ENCODE measurements around the gene RPL6. TPM values are rescaled to one million over a fixed set of nuclear protein-coding genes. Genes with fewer than 3 reads are reported as not detected.
"Not testable (repeated sequence)": the region's sequence is repeated elsewhere in the genome, so short reads cannot be mapped to it uniquely, and the experiment has no call there.

Gene RPL6
- total RNA-seq, 1 experiment from 2014 or later = 2,095 TPM

GRCh38 chr12:112420740-112421139 lies 11.3 kb upstream of the RPL6 start:
- Mint-ChIP-seq H3K4me3 (ENCODE audit: unreplicated experiment) (peak overlapping the region; percentile 90), H3K4me1 (ENCODE audit: insufficient read depth, unreplicated experiment) (peaks cover 34% of the 10 kb centered on the region), H3K36me3 (ENCODE audit: insufficient read depth, unreplicated experiment) (peaks cover 23% of the 10 kb centered on the region), H3K27ac (ENCODE audit: low read depth, unreplicated experiment) (peak overlapping the region; percentile 94), H3K9me3 (ENCODE audit: unreplicated experiment) (no peaks in the 10 kb centered on the region), H3K27me3 (ENCODE audit: insufficient read depth, unreplicated experiment) (no peaks in the 10 kb centered on the region)
- BruUV-seq (replicated peaks) = no TSS peak
- DNase-seq (ENCODE audit: unreplicated experiment) = no peak
- POLR2A ChIA-PET = no interaction called here
- no peak for TF ChIP-seq CTCF (IDR thresholded peaks at IDR 0.05; ENCODE audit: unreplicated experiment)
- CTCF ChIA-PET = interaction anchor here (1.1 kb wide), 1 partner anchor 10 kb away, joined by 5 read pairs; no protein-coding TSS in a partner anchor
- intact Hi-C loops (cut with micrococcal nuclease) = no loop called here

DNA sequence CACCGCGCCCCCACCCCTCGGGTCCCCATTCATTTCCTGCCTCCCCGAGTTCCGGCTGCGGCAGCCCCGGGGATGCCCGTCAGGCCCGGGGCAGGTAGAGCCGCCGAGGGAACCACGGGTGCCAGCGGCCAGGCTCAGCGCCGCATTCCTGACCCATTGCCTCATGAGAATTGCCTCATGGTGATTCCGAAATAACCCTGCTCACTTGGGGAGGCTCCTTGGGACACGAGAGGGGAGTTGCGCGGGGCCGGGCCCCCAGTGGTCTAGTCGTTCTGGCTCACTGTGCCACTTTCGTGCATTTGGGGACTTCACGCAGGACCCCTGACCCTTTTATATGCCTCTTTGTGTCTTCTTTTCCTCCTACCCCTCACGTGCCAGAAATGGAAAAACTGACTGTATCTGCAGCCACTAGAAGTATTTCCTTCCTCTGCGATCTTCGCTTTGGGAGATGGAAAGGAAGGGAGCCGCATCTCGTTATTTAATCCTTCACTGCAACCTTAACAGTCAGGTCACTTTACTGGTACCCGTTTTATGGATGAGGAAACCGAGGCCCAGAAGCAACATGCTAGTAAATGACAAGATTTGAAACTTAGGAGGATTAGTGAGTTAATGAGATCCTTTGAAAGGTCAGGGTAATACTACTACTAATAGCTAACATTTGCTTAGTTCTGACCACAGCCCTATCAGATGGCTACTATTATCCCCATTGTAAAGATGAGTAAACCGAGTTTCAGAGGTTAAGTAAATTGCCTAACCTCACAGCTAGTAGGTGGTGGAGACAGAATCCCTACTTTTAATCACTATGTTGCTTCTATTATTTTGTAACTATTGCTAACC lies 10.1 kb upstream of the RPL6 start:
- Mint-ChIP-seq H3K27me3 (ENCODE audit: insufficient read depth, unreplicated experiment) (no peaks in the 10 kb centered on the region), H3K27ac (ENCODE audit: low read depth, unreplicated experiment) (peak overlapping the region; percentile 94), H3K4me3 (ENCODE audit: unreplicated experiment) (peak overlapping the region; percentile 90), H3K4me1 (ENCODE audit: insufficient read depth, unreplicated experiment) (peaks cover 30% of the 10 kb centered on the region), H3K36me3 (ENCODE audit: insufficient read depth, unreplicated experiment) (peaks cover 22% of the 10 kb centered on the region), H3K9me3 (ENCODE audit: unreplicated experiment) (no peaks in the 10 kb centered on the region)
- ChIA-PET CTCF (interaction anchor here (0.6 to 1.1 kb wide), 2 partner anchors 9 to 1296 kb away, joined by 3 to 5 read pairs; no protein-coding TSS in a partner anchor), POLR2A (interaction anchor here (0.6 to 0.9 kb wide), 3 partner anchors 9 to 312 kb away, joined by 3 read pairs; no protein-coding TSS in a partner anchor)
- DNase-seq (ENCODE audit: unreplicated experiment) = peak; percentile 85
- TF ChIP-seq CTCF (IDR thresholded peaks at IDR 0.05; ENCODE audit: unreplicated experiment) = no peak
- BruUV-seq (replicated peaks) = TSS peak; percentile 41
- intact Hi-C loops (cut with micrococcal nuclease) = no loop called here

- no TSS peak for BruUV-seq (replicated peaks)
- DNase-seq (ENCODE audit: unreplicated experiment) = peak; percentile 80
- ChIA-PET POLR2A (interaction anchor here (0.6 to 1.7 kb wide), 7 partner anchors 11 to 405 kb away, joined by 3 to 5 read pairs (median 4); partner anchors contain the start of gene NAA25), CTCF (no interaction called here)
- Mint-ChIP-seq H3K9me3 (ENCODE audit: unreplicated experiment) (no peaks in the 10 kb centered on the region), H3K4me3 (ENCODE audit: unreplicated experiment) (peak within 1 kb of the TSS; percentile 90), H3K4me1 (ENCODE audit: insufficient read depth, unreplicated experiment) (peaks cover 23% of the 10 kb centered on the region), H3K27ac (ENCODE audit: low read depth, unreplicated experiment) (peak within 1 kb of the TSS; percentile 94), H3K36me3 (ENCODE audit: insufficient read depth, unreplicated experiment) (peaks cover 22% of the 10 kb centered on the region), H3K27me3 (ENCODE audit: insufficient read depth, unreplicated experiment) (no peaks in the 10 kb centered on the region)
- intact Hi-C loops (cut with micrococcal nuclease) = no loop called here
- peak; percentile 52 for TF ChIP-seq CTCF (IDR thresholded peaks at IDR 0.05; ENCODE audit: unreplicated experiment)
These were observed 9.3 kb upstream of the RPL6 start, which contains the start of gene PTPN11 for GRCh38 chr12:112418608-112419296. Gene PTPN11, plus strand, starts transcription at chr12:112418947. Its CDS starts 165 bp downstream, at chr12:112419112.

GRCh38 chr12:112418273-112418607 lies 8.8 kb upstream of the RPL6 start:
- Mint-ChIP-seq H3K4me1 (ENCODE audit: insufficient read depth, unreplicated experiment) (peaks cover 22% of the 10 kb centered on the region), H3K4me3 (ENCODE audit: unreplicated experiment) (peak overlapping the region; percentile 90), H3K9me3 (ENCODE audit: unreplicated experiment) (no peaks in the 10 kb centered on the region), H3K27ac (ENCODE audit: low read depth, unreplicated experiment) (peak overlapping the region; percentile 94), H3K36me3 (ENCODE audit: insufficient read depth, unreplicated experiment) (peaks cover 22% of the 10 kb centered on the region), H3K27me3 (ENCODE audit: insufficient read depth, unreplicated experiment) (no peaks in the 10 kb centered on the region)
- no peak for DNase-seq (ENCODE audit: unreplicated experiment)
- ChIA-PET POLR2A (interaction anchor here (0.6 to 1.7 kb wide), 7 partner anchors 10 to 404 kb away, joined by 3 to 5 read pairs (median 4); partner anchors contain the start of gene NAA25), CTCF (no interaction called here)
- no peak for TF ChIP-seq CTCF (IDR thresholded peaks at IDR 0.05; ENCODE audit: unreplicated experiment)
- intact Hi-C loops (cut with micrococcal nuclease) = no loop called here
- BruUV-seq (replicated peaks) = TSS peak; percentile 89

DNA sequence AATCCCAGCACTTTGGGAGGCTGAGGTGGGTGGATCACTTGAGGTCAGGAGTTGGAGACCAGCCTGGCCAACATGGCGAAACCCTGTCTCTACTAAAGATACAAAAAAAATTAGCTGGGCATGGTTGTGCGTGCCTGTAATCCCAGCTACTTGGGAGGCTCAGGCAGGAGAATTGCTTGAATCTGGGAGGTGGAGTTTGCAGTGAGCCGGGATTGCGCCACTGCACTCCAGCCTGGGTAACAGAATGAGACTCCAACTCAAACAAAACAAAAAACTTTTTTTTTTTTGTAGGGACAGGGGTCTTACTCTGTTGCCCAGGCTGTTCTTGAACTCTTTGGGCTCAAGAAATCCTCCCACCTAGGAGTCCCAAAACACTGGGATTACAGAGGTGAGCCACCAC lies 6.1 kb upstream of the RPL6 start:
- H3K4me1 Mint-ChIP-seq (ENCODE audit: insufficient read depth, unreplicated experiment); BruUV-seq (replicated peaks); H3K4me3 Mint-ChIP-seq (ENCODE audit: unreplicated experiment); POLR2A ChIA-PET; H3K27ac Mint-ChIP-seq (ENCODE audit: low read depth, unreplicated experiment); DNase-seq (ENCODE audit: unreplicated experiment); H3K27me3 Mint-ChIP-seq (ENCODE audit: insufficient read depth, unreplicated experiment); H3K9me3 Mint-ChIP-seq (ENCODE audit: unreplicated experiment); intact Hi-C loops (cut with micrococcal nuclease): not testable (repeated sequence)
- CTCF ChIA-PET = interaction anchor here (0.6 to 0.7 kb wide), 2 partner anchors 30 to 217 kb away, joined by 3 read pairs; no protein-coding TSS in a partner anchor
- peaks cover 22% of the 10 kb centered on the region for H3K36me3 Mint-ChIP-seq (ENCODE audit: insufficient read depth, unreplicated experiment)

Data from MCF 10A (cell line).